Transverse colon (tissue), 4 donors: ENCODE data around the gene EHBP1.

Experiments used
- POLR2A ChIP-seq: fragments of 450-650 bp; IDR thresholded peaks from one replicate; pipeline ENCODE4 v1.6.1; 2016; ENCODE audit warnings: antibody characterized with exemption, mild to moderate bottlenecking, moderate library complexity
- POLR2AphosphoS5 ChIP-seq, 3 donors: sonication (generic); formaldehyde crosslinking; IDR thresholded peaks; one replicate each; pipeline ENCODE4 v1.6.1; 2016; ENCODE audit warnings: antibody characterized with exemption in 3 of 3
- TF ChIP-seq, protein P1 (sequence below), 5 experiments: fragments of 200-600 bp in 3 of 5; fragments of 450-650 bp in 2 of 5; sonication (generic) in 3 of 5; IDR thresholded peaks; 1 replicate in 2 of 5; 2 replicates in 3 of 5; pipeline ENCODE4 v1.5.1; 2016 to 2017; ENCODE audit warnings: antibody characterized with exemption in 5 of 5, inconsistent platforms in 3 of 5, mild to moderate bottlenecking in 2 of 5, moderate library complexity in 1 of 5

DNA sequence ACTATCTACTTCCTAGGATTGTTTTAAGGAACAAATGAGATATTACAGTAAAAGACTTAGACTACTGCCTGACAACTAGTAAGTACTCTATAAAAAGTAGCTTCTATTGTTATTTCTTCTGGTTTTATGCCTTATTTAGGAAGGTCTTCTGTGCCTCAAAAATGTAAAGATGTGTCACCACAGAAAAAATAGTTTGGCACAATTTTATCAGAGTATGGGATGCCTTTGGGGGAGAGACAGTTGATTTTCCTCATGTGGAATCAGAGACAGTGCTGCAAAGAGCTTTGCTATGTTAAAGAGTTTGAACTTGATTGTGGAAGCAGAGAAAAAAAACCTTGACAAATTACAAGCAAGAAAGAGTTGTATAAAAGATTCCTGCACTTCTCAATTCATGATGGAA is 98.4 kb downstream of the EHBP1 start:
- TF ChIP-seq, protein P1, sequence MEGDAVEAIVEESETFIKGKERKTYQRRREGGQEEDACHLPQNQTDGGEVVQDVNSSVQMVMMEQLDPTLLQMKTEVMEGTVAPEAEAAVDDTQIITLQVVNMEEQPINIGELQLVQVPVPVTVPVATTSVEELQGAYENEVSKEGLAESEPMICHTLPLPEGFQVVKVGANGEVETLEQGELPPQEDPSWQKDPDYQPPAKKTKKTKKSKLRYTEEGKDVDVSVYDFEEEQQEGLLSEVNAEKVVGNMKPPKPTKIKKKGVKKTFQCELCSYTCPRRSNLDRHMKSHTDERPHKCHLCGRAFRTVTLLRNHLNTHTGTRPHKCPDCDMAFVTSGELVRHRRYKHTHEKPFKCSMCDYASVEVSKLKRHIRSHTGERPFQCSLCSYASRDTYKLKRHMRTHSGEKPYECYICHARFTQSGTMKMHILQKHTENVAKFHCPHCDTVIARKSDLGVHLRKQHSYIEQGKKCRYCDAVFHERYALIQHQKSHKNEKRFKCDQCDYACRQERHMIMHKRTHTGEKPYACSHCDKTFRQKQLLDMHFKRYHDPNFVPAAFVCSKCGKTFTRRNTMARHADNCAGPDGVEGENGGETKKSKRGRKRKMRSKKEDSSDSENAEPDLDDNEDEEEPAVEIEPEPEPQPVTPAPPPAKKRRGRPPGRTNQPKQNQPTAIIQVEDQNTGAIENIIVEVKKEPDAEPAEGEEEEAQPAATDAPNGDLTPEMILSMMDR (IDR thresholded peaks at IDR 0.05) = no peak
- TF ChIP-seq POLR2A (no peak), POLR2AphosphoS5 (IDR thresholded peaks at IDR 0.05) (no peak)
